ENCODE results near the gene RNF183. TPM values are rescaled to one million over a fixed set of nuclear protein-coding genes. Genes with fewer than 3 reads are reported as not detected.

RNF183 gene
- total RNA-seq, 3 donors from 2014 or later (not counting 1 experiment from before 2014, with no cell fraction given) = not detected

DNA sequence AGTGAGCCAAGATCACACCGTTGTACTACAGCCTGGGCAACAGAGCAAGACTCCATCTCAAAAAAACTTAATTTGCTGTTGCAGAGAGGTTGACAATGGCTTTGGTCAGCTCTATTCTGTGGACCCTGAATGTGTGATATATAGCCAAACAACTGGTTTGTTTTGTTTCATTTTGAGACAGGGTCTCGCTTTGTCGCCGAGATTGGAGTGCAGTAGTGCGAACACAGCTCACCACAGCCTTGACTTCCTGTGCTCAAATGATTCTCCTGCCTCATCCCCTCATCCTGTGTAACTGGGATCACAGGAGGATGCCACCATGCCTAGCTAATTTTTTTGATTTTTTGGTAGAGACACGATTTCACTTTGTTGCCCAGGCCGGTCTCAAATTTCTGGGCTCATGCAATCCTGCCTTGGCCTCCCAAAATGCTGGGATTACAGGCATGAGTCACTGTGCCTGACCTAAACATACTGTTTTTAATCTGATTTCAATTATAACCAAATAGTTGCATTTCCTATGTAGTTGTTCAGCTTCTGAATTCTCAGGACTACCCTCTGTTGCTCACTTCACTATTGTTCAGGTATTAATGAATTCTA, 9.8 kb downstream of the RNF183 start:
- Histone ChIP-seq H3K36me3 (ENCODE audit: control insufficient read depth, insufficient read depth, low read length) (peaks cover 44% of the 10 kb centered on the region), H3K27me3 (ENCODE audit: control insufficient read depth, insufficient read depth, low read length) (no peaks in the 10 kb centered on the region)
- H3K27ac Mint-ChIP-seq = peak overlapping the region in 1 of 2 donors; percentile 29

DNA sequence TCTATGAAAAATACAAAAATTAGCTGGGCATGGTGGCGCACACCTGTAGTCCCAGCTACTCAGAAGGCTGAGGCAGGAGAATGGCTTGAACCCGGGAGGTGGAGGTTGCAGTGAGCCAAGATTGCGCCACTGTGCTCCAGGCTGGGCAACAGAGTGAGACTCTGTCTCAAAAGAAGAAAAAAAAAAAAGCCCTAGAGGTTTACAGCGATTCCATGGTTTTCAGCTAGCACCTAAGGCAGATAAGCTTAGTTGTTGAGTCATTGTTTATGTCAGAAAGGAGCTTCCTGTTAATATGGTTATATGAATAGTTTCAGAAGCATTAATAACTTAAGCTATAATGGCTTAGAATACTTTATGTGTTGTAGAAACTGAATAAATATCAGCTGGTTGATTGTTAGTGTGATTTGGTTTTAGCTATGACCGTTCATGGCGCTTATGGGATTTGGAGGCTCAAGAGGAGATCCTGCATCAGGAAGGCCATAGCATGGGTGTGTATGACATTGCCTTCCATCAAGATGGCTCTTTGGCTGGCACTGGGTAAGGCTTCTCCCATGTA, 13.0 kb downstream of the RNF183 start:
- Histone ChIP-seq H3K36me3 (ENCODE audit: control insufficient read depth, insufficient read depth, low read length) (peaks cover 68% of the 10 kb centered on the region), H3K4me3 (ENCODE audit: low read length) (no peak overlapping the region), H3K4me1 (ENCODE audit: control insufficient read depth, insufficient read depth, low read length) (no peaks in the 10 kb centered on the region), H3K9me3 (ENCODE audit: control insufficient read depth, insufficient read depth, low read length) (no peaks in the 10 kb centered on the region), H3K27ac (ENCODE audit: low read length) (no peak overlapping the region), H3K27me3 (ENCODE audit: control insufficient read depth, insufficient read depth, low read length) (no peaks in the 10 kb centered on the region)
- DNase-seq (no peak), ATAC-seq (no peak)
- Mint-ChIP-seq H3K36me3 (peaks cover 20% of the 10 kb centered on the region), H3K27me3 (ENCODE audit: low read depth in 2 of 2) (no peaks in the 10 kb centered on the region), H3K27ac (no peak overlapping the region), H3K9me3 (no peaks in the 10 kb centered on the region), H3K4me1 (no peaks in the 10 kb centered on the region), H3K4me3 (no peak overlapping the region)
- 91% methylated on average over 6 of the region's 6 CpGs for WGBS (ENCODE audit: insufficient coverage)
- no peak for TF ChIP-seq CTCF (IDR thresholded peaks at IDR 0.05)
- intact Hi-C loops (cut with micrococcal nuclease) = loop anchor here (10.0 kb wide), 1 partner anchor 55 kb away; the partner anchor contains the start of genes BSPRY and WDR31

More for the DNA sequence above, 9.8 kb downstream of the RNF183 start:
- Histone ChIP-seq H3K27ac (ENCODE audit: low read length) (no peak overlapping the region), H3K4me1 (ENCODE audit: control insufficient read depth, insufficient read depth, low read length) (no peaks in the 10 kb centered on the region), H3K9me3 (ENCODE audit: control insufficient read depth, insufficient read depth, low read length) (no peaks in the 10 kb centered on the region), H3K4me3 (ENCODE audit: low read length) (no peak overlapping the region)
- ATAC-seq (no peak), DNase-seq (no peak)
- WGBS (ENCODE audit: insufficient coverage) = 81% methylated on average over 7 of the region's 7 CpGs
- H3K36me3 Mint-ChIP-seq = peaks cover 14% of the 10 kb centered on the region
- no peaks in the 10 kb centered on the region for H3K9me3 Mint-ChIP-seq
- no peaks in the 10 kb centered on the region for H3K27me3 Mint-ChIP-seq (ENCODE audit: low read depth in 2 of 2)
- H3K4me3 Mint-ChIP-seq = no peak overlapping the region
- H3K4me1 Mint-ChIP-seq = no peaks in the 10 kb centered on the region
- TF ChIP-seq CTCF (IDR thresholded peaks at IDR 0.05) = no peak
- intact Hi-C loops (cut with micrococcal nuclease) = loop anchor here (10.0 kb wide), 1 partner anchor 51 kb away; the partner anchor contains the start of genes BSPRY and WDR31

- Histone ChIP-seq H3K27ac (ENCODE audit: low read length) (no peak overlapping the region), H3K36me3 (ENCODE audit: control insufficient read depth, insufficient read depth, low read length) (peaks cover 77% of the 10 kb centered on the region), H3K27me3 (ENCODE audit: control insufficient read depth, insufficient read depth, low read length) (no peaks in the 10 kb centered on the region), H3K4me1 (ENCODE audit: control insufficient read depth, insufficient read depth, low read length) (no peaks in the 10 kb centered on the region), H3K9me3 (ENCODE audit: control insufficient read depth, insufficient read depth, low read length) (no peaks in the 10 kb centered on the region), H3K4me3 (ENCODE audit: low read length) (no peak overlapping the region)
- peaks cover 29% of the 10 kb centered on the region for H3K36me3 Mint-ChIP-seq
- WGBS (ENCODE audit: insufficient coverage) = 100% methylated on average over 2 of the region's 2 CpGs
- no peaks in the 10 kb centered on the region for H3K4me1 Mint-ChIP-seq
- H3K4me3 Mint-ChIP-seq = no peak overlapping the region
- no peaks in the 10 kb centered on the region for H3K27me3 Mint-ChIP-seq (ENCODE audit: low read depth in 2 of 2)
- no peak for TF ChIP-seq CTCF (IDR thresholded peaks at IDR 0.05)
- intact Hi-C loops (cut with micrococcal nuclease) = no loop called here
- no peaks in the 10 kb centered on the region for H3K9me3 Mint-ChIP-seq
- H3K27ac Mint-ChIP-seq = no peak overlapping the region
- DNase-seq (no peak), ATAC-seq (no peak)
Measured at GRCh38 chr9:113289091-113289490, 14.1 kb downstream of the RNF183 start.
